ENCODE data around the gene TRMT6.

TRMT6 gene

DNA sequence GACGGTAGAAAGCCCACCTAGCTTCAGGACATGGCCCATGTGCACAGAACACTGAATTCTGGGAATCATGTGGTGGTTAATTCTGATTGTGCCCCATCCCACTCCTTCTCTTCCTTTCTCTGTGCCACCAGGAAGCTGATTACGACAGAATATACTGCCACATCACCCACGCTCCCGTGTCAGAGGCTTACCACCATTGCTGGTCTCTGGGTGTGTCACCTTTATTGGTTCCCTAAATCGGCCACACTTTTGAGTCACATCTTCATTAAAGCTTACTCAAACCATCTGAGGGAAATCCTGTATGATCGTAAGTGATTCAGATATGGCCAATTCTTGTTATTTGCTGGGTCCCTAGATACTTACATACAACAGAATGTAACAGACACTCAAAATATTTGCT, 3.1 kb downstream of the TRMT6 start:
- peak; percentile 52 for DNase-seq

DNA sequence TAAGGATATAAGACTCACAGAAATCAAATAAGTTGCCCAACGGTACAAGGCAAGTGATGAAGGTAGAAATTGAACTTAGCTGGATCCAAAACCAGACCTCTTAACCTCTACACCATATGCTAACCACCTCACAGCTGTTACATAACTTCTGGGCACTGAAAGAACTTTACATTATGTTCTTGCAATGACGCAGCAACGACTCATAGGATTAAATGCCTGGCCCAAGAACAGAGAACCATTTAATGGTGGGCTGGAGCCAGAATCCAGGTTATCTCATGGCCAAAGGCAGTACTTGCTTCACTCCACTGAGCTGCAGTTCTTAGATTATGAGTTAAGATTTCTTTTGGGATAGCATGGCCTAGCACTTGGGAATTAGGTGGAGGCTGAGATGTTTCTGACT, 4.4 kb downstream of the TRMT6 start:
- DNase-seq = peak; percentile 83

- DNase-seq = no peak
Measured at GRCh38 chr20:5938456-5939029, 11.8 kb downstream of the TRMT6 start.

- DNase-seq = no peak
Measured at GRCh38 chr20:5936238-5936637, 14.1 kb downstream of the TRMT6 start.

GRCh38 chr20:5935384-5935783, 14.9 kb downstream of the TRMT6 start:
- DNase-seq = no peak

GRCh38 chr20:5933802-5934436, 16.4 kb downstream of the TRMT6 start:
- DNase-seq = peak; percentile 26

GRCh38 chr20:5932796-5933195, 17.5 kb downstream of the TRMT6 start:
- no peak for DNase-seq

DNA sequence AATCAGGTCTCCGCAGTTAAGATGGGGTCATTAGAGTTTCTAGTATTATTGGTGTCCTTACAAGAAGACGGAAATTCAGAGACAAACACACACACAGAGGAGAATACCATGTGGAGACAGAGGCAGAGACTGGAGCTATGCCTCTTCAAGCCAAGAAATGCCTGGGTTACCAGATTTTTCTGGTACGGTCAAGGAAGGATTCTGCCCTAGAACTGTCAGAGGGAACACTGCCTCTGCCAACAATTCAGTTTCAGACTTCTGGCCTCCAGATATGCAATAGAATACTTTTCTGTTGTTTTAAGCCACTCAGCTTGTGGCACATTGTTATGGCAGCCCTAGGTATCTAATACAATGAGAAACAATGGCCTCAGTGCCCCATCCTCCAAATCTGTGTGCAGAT, 18.9 kb downstream of the TRMT6 start:
- DNase-seq = no peak

GRCh38 chr20:5928836-5929715, 21.3 kb downstream of the TRMT6 start:
- DNase-seq = peak; percentile 12

DNA sequence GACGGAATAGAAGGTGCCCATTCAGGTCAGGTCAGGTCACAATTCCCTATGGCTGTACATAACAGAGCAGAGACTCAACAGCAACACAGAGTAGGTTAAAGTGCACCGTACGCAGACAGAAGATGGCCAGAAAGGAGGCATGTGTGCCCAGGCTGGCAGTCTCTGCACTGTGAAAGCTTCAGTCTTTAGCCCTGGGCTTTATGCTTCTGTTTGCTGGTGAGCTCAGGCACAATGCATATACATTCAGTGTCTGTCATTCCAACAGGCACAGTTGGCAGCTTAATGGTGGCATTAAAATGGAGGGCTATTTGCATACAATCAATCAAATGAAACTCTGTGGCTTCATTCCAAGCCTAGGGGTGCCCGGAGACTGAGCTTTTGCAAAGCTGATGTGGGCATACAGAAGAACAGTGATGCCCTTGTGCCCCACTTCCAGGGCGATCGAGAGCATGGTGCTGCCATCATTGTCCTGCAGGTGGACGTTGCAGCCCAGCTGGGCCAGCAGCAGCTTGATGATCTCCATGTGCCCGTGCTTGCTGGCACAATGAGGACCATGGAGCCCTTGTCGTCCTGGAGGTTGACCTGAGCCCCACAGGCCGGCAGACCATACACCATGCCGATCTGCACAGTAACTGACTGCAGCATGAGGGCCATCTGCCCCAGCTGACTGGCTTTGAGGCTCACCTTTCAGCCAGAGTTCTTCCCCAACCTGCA, 22.4 kb downstream of the TRMT6 start:
- no peak for DNase-seq

DNA sequence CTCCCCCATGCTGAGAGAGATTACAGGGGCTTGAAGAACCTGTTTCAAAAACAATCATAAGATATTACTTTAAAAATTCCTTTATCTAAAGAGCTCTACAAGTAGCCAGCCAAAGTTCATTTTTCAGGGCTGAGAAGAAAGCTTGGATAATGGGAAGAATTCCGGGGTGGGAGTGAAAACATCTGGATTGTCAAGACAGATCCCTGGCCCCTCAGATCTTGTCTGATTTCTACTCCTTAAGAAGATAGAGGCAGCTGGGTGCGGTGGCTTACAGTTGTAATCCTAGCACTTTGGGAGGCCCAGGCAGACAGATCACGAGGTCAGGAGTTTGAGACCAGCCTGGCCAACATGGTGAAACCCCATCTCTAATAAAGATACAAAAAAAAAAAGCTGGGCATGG, 24.8 kb downstream of the TRMT6 start:
- DNase-seq = no peak

DNA sequence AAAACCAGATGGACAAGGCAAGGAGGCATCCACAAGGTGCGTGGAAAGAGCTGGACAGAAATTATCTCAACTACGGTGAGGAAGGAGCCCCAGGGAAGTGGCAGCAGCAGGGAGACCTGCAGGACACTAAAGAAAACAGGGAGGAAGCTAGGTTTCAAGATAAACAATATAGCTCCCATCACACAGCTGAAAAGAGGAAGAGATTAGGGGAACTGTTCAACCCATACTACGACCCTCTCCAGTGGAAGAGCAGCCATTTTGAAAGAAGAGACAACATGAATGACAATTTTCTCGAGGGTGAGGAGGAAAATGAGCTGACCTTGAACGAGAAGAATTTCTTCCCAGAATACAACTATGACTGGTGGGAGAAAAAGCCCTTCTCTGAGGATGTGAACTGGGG, 26.8 kb downstream of the TRMT6 start:
- DNase-seq = no peak

GRCh38 chr20:5920581-5920980, 29.8 kb downstream of the TRMT6 start:
- DNase-seq = no peak

- DNase-seq = no peak
Measured at GRCh38 chr20:5919626-5920544, 30.4 kb downstream of the TRMT6 start.

GRCh38 chr20:5918856-5919625, 31.3 kb downstream of the TRMT6 start:
- DNase-seq = peak; percentile 57

DNA sequence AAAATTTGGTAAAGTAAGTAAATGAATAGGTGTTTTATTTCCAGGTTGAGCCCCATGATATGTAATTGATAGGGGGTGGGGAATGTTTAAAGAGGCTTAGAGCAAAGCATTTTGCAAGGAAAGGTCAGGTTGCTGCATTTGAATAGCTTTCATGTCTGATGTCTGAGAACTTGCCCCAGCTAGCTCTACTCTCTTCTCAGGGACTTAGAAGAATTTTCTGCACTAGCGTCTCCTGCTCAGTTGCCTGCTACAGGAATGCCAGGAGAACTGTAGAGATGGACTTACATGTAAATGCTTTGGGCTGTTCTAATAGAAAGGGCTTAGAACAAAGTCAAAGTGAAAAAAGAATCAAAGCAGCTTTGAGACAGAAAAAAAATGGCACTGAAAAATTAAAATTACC, 35.5 kb downstream of the TRMT6 start:
- no peak for DNase-seq

DNA sequence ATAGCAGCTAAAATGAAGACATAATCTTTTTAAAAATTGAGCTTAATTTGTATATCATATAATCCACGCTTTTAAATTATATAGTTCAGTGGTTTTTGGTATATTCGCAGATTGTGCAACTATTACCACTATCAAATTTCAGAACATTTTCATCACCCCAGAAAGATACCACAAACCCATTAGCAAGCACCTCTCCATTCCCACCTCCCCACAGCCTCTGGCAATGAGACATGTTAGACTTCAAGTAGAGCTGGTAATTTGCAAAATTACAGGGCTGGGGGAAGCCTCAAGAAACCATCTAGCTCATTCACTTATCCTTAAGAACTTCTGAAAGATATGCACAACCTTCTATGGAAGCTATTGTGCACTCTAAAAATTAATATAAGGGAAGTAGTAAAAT, 37.2 kb downstream of the TRMT6 start:
- DNase-seq = no peak

DNA sequence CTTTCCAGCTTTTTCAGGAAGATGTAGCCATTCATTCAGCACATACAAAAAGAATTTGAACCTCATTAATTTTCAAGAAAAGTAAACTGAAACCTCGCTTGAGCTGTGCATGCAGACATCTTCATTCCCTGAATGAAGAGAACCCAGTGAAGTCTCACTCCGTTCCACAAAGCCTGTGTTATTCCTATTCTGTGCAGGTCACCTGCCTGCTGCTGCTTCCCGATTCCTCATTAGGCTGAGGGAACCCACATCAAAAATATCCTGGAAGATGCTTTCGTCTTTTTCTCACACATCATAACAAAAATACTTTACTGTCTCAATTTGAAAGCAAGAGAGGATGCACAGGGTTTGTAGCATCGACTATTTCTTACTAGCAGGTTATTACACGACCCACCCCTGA, 40.1 kb downstream of the TRMT6 start:
- no peak for DNase-seq

DNA sequence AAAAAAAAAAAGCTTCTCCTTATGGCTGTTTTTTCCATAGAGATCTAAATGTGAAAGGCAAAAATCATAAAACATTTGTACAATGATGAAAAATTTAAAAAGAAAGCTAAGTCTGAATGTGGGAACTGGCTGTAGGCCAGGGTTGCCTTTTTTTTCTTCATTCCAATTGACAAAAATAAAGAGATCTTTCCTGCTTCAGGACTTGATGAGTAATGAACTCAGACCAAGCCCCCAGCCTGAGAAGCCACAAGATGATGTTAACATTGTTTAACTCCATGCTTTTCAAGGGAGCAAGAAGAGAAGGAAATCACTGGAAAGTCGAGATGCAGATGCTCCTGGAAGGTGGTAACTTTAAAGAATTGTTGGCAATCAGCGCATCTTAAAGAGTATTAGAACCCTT, 41.4 kb downstream of the TRMT6 start:
- DNase-seq = no peak

DNA sequence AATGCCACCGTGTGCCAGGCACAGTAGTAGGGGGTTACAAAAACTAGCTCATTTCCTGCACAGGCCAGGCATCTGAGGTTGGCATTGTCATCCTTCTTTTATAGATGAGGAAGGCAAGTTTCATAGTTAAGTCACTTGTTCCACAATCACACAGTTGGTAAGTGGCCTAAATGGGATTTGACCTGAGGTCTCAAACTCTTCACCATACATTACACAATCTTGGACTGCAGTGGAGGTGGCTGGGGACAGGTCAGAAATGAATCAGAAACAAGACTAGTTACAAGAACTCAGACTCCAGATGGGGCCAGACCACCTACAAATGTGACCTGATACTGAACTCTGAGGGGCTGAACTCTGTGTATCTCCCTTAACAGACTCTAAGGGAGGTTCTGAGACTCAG, 49.4 kb downstream of the TRMT6 start:
- DNase-seq = no peak

GRCh38 chr20:5899444-5899843, 50.9 kb downstream of the TRMT6 start:
- no peak for DNase-seq

GRCh38 chr20:5895626-5896025, 54.7 kb downstream of the TRMT6 start:
- peak; percentile 14 for DNase-seq
